Measurements from ENCODE around the gene NUDCD3.
"Not testable (repeated sequence)": the region's sequence is repeated elsewhere in the genome, so short reads cannot be mapped to it uniquely, and the experiment has no call there.

NUDCD3 gene

DNA sequence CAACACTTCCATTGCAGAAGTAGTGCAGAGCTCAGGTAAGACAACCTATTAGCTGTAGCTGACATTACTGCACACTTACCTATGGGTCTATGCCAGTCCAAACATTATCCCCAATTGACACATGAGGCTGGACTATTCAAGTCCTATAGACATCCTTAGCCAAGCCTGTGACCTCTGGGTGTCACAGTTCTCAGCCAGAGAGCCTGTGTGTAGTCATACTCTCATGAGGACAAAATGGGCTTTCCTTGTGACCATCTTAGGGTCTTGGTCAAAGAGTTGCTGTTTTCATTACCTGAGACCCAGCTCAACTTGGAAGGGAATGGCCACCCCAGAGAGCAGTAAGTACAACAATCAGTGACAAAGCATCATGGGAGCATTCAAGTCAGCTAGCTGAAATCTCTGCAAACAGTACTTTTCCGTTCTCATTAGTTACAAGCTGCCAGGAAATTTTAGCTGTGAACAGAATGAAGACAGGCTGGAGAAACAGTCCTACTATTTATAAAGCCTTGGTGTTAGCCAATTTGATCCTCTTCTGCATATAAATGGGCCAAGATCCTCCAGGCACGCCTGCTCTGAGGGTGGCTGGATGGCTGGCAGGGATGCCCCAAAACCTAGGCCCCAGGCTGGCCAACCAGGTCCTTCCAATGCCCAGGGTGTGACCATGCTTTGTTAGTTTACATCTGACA, 44.3 kb downstream of the NUDCD3 start:
- DNase-seq = no peak

DNA sequence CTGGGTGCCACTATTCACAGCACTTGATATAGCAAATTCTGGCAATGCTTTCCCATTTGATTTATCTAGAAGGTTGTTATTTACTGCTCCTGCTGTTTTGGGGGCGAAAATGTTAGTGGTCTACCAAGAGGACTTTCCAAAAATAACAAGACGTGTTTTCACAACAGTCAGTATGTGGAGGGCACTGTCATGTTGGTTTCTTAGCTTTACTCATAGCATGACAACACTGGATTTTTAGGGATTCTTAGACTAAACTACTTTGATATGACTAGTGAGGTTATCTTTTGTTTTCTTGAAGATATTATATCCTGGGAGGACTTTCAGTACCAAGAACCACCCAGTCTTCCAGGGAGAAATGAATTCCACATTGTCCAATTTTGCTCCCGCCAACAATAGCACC, 49.4 kb downstream of the NUDCD3 start:
- no peak for DNase-seq

DNA sequence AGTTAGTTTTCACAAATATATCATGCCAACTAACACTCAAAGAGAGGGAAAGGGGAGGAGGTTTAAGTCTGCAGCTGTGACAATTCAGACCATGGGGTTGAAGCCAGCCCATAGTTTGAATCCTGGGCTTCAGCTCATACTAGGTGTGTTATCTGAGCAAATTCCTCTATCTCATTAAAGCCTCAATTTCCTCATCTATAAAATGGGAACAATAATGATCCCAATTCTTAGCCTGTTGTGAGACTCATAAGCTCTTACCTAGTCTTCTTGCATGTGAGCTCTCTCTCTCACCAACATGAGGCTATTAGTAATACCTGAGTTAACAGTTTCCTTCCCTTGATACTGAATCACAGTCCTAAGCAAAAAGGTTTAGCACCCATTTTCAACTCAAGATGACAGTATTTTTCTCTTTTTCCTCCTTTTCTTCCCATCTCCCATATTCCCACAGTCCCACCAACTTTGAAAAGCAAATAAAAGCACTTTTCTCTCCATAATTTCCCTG, 49.8 kb downstream of the NUDCD3 start:
- DNase-seq = no peak

DNA sequence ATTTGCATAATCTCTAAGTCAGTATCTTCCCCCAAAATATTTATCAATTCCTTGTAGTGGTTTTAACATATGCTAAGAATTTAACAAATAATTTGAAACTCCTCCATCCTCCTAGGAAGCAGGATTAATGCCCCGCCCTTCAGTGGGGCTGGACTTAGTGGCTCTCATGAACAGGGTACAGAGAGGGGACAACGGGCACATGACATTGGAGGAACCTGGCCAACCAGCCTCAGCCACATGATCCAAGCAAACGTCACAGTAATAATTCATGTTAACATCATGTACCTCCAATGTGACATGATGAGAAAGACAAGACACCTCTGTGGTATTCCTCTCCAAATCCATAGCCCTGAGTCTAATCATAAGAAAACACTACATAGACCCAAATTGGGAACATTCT, 50.5 kb downstream of the NUDCD3 start:
- no peak for DNase-seq

DNA sequence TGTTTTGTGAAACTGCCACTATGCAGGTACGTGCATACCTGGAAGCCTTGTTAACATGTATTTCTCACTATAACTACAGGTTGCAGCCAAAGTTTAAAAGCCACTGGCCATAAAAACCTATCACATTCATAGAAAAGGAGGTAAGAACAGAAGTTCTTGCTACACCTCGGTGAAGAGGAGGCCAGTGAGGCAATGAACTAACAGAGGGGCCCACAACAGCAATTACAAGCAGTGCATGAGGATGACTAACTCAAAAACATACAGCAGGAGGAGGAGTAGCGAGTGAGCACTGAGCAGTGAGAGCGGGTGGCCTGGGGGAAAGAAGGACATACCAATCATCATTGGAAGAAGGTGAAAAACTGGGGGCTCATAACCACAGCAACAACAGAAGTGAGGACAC, 51.6 kb downstream of the NUDCD3 start:
- no peak for DNase-seq

DNA sequence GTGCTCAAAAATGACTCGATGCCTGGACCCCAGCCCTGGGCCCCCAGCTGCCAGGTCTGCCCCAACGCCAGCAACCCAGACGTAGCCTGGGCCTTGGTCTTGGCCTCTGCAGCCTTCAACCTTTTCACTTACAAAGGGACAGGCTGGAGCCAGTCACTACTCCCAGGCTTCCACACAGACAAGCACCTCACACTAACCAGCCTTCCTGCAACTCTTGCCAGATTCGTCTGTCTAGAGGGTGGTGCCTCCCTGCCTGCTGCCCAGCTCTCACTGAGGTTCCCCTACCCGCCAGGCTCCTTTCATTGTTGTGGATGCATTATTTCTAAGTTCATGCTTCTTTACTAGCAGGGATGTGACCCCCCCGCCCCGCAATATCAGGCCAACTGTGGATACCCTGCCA, 56.3 kb downstream of the NUDCD3 start:
- DNase-seq = no peak

DNA sequence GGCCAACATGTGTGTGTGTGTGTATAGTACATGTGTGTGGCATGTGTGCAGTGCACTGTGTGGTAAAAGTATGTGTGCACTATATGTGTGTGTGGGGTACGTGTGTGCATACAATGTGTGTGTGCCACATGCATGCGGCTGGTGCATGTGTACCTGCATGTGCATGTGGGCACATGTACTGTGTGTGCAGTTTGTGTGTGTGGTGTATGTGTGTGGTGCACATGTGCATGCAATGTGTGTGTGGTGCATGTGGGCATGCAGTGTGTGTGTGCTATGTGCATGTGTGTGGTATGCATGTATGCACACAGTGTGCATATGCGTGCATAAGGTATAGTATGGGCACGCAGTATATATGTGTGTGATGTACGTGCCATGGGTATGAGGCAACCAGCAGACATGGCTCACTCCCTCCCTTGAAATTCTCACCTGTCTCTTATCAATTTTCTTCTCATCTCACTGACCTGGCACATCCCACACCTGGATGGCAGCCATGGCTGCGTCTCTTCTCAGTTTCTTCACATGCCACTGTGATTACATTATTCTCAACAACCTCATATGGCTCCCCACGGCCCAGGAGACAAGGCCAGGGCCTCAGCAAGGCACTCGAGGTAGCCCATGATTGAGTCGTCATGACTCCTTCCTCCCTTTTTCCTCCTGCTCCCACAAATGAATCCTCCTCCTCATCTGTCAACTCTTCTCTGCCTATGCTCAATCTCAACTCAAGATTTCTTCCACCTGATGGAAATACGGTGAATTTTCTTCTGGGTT, 57.0 kb downstream of the NUDCD3 start:
- no peak for DNase-seq

DNA sequence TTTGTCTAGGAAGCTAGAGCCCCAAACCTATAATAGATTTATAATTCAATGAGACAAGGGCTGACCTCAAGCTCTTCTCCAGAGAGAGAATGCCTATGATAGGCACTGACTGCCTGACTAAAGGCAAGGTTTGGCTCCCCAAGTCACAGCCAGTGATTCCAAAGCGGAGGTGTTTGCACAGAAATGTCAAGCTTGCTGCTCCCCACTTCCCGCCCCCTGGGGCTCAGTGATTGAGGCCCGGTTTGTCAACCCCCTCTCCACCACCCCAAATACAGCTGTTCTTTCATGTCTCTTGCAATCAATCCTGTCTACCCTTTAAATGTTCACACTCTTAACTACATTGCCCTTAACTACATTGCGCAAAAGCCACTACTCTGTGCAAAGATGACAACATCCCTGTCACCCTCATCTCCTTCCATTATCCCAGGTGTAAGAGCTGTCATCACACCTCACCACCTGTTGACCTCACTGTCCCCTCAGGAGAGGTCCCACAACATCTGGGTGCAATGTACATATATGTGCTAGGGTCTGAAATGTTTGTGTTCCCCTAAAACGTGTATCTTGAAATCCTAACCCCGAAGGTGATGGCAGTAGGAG, 58.0 kb downstream of the NUDCD3 start:
- DNase-seq = no peak

DNA sequence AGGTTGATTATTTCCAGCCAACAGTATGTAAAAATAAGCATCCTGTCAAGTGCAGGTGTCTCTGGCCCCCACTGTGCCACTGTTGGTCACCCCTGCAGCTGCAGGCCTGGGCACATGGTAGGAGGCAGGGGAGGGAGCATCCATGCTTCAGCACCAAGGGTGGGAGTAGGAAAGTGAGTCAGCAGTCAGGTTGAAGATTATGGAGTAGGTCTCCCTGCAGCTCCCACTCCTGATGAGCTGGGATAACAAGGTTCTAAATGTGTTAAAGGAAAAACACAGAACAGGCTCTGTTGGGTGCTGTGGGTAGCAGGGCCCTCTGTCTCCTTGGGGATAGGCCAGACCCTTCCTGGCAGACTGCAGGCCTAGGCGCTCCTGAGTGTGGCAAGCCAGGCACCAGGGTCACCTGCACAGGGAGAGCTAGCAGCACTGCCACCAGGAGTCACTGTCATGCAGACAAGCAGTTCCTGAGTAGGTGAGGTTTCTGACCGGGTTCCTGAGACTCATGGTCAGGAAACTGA, 59.3 kb downstream of the NUDCD3 start:
- no peak for DNase-seq

DNA sequence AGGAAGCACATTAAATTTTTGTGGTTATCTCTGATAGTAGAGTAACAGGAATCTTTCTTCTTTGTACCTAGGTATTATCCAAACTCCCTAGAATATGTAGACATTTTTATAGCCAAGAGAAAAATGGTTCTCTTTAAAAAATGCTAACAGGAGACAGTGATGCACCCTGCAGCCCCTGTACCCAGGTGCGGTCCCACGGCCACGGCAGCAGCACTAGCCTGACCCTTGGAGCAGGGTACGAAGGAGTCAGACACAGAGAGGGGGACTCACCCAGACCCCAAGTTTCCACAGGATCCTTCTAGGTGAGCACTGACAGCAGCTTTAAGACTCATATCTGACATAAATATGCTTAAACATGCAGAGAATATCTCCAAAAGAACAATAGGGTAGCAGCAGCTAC, 60.4 kb downstream of the NUDCD3 start:
- DNase-seq = no peak

DNA sequence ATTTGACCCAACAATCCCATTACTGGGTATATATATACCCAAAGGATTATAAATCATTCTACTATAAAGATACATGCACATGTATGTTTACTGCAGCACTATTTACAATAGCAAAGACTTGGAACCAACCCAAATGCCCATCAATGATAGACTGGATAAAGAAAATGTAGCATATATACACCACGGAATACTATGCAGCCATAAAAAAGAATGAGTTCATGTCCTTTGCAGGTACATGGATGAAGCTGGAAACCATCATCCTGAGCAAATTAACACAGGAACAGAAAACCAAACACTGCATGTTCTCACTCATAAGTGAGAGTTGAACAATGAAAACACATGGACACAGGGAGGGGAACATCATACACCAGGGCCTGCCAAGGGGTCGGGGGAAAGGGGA, 65.7 kb downstream of the NUDCD3 start:
- DNase-seq = not testable (repeated sequence)

DNA sequence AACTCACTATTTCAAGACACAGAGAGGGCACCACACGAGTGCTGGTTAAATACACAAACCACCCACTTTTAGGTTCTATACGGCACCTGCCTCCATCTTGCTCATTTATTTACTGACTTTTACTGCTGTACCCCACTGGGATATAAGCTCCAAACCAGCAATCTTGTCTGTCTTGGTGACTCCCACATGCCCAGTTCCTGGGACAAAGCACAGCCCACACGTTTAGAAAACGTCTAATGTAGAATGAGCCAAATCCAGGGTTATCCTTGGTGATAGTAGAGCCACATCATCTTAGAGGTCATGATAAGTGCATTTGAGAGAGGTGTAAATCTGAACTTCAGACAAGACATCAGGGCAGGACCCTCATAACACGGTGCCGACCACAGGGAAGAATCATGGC, 73.5 kb downstream of the NUDCD3 start:
- no peak for DNase-seq

DNA sequence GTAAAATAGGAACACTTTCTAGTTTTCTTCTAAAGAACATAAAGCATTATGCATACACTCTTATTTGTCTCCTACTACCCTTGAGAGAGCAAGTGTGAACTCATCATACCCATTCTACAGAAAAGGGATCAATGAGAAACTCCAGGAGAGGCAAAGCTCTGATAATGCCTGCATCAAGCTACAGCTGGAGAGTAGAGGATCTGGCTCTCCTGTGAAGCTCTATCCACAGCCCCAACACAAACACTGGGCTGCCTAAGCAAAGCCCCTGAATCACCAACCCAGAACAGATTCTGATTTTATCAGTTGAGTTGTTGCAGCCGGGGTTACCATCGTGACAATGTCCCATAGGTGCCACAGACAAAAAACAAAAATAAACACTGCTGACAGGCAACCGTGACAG, 74.9 kb downstream of the NUDCD3 start:
- DNase-seq = no peak

DNA sequence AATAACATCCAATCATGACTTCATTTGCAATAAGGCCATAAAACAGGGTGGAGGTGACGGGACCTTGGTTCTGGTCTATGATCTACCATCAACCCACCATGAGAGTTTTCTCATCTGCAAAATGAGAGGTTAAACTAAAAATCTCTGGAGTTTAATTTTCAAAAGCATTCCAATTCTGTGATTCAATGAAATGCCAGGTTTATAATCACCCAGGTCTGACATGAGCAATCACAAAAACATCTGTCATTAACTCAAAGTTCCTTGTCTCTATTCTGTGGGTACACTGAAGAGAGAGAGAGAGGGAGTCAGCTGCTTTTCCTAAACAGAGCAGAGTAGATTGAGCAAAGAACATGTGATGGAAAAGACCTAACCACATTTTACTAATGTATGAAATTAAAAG, 75.4 kb downstream of the NUDCD3 start:
- DNase-seq = no peak

DNA sequence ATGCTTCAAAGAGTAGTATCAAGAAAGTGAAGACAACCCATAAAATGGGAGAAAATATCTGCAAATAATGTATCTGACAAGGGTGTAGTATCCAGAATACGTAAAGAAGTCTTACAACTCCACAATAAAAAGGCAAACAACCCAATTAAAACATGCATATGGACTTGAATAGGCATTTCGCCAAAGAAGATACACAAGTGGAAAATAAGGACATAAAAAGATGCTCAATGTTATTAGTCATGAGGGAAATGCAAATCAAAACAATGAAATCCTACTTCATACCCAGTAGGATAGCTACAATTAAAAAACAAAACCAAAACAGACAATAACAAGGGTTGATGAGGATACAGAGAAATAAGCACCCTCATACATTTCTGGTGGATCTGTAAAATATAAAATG, 79.2 kb downstream of the NUDCD3 start:
- DNase-seq = no peak

DNA sequence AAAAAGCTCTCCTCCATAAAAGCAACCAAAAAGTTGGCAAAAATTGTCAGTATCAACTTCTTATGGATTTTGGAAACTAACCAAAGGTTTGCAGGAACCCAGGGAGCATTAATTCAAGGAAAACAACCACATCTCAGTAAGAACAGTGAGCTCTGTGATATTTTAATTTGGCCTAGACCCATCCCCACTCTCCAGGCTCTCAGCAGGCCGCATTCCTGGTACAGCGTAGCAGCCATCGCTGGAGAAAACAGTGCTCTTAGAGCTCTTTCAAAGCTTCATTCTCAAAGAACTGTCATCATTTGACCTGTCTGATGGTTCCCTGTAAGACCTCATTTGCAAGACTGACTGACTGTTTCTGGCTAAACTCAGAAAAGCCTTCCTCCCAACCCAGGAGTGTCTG, 81.9 kb downstream of the NUDCD3 start:
- no peak for DNase-seq

DNA sequence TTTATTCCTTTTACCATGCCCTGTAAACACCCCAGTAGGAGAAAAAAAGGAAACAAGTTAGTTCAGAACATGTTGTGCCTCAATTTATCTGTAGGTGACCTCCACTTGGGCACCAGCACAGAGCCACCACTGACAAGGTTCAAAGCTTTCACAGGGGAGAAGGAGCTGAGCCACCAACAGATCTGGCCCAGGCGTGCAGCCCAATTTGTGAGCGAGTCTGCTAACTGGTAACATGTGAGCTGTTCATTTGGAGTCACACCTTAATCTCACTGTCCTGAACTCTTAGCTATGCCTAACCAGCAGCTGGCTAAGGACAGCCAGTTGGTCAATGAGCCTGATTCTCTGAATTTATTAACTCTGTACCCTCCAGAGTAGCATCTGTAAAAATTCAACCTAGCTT, 86.7 kb downstream of the NUDCD3 start:
- DNase-seq = no peak

DNA sequence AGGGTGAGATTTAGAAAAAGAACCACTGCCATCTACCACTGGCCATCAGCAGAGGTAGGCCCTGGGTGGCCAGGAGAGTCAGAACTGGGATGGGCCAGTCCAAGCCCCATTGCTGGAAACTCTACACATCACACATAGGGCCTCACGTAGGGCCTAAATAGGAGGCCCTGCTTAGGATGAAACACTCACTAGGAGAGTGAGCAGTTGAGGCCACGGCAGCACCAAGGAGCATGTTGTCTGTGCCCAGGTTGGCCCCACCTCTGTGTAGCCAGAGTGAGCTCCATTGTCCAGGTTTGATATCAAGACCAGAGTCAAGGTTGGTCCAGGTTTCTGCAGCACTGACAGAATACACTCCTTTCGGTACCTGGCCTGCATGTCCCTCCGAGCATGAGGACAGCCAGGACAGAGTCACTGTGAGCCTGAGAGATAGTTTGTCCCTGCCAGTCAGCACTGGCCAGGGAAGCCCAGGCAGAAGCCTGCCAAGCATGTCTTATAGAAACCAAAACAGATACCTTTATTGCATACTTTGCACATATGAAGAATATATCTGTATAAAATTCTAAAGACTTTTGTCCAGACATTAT, 87.2 kb downstream of the NUDCD3 start:
- DNase-seq = no peak

DNA sequence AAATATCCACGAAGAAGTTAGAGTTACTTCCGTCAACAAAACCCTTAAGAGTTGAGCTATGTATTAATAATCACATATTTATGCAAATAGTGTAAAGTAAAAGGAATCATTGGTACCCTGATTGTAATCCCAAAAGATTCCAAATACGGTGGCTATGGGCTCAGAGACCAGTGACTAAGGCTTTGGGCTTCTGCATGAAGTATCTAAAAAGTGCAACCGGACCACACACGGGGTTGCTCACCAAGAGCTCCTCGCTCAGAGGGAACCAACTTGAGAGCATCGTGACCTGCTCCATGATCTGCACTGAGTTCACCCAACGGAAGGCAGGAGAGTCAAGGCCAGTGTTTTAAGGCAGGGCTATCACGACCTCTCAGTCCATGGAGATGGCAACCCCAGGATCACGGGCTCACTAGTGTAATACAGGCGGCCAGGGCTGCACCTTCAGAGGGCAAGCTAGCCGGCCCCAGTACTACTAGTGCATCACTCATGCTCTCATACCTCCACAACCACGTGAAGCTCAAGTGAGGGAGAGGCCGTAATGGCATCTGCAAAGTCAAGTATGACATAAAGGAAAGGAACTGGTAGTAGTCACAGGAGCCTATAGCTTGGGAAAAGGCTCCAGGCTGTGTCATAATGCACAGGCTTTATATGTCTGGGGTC, 87.9 kb downstream of the NUDCD3 start:
- DNase-seq = no peak

DNA sequence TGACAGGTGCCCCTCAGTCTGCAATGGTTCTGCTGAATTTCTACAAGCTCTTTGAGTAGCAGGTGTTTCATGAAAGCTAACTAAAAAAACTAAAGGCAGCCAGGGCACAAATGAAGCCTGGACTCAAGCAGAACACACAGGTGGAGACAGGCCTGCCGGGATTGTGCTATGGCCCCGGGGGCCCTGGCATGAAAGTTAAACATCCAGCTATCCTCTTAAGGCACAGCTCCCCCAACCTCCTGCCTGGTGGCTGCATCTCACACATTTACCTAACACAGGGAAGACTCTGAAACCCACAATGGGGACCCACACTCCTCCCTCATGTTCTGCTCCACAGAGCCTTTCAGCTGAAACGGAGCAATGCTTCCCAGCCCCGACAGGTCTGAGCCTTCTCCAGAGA, 88.8 kb downstream of the NUDCD3 start:
- no peak for DNase-seq

DNA sequence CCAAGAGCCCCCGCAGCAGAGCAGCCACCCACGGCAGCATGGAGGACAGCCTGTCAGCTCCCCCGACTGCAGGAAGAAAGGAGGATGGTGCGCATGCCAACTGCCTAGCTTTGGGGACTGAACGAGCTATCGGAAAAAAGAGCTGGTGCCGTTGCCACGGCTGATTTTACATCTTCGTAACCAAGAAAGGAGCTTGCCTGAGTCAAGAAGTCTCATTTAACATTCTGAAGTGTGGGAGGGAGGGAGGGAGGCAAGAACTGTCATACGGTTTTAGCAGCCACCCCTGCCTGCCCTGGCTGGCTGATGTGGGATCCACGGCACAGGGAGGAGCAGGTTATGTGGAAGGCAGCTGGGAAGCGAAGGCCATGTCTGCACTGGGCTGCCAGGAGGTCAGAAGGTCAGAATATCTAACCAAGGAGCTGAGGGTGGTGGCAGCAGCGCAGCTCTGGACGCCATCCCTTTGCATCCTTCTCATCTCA, 90.4 kb downstream of the NUDCD3 start:
- DNase-seq = no peak

DNA sequence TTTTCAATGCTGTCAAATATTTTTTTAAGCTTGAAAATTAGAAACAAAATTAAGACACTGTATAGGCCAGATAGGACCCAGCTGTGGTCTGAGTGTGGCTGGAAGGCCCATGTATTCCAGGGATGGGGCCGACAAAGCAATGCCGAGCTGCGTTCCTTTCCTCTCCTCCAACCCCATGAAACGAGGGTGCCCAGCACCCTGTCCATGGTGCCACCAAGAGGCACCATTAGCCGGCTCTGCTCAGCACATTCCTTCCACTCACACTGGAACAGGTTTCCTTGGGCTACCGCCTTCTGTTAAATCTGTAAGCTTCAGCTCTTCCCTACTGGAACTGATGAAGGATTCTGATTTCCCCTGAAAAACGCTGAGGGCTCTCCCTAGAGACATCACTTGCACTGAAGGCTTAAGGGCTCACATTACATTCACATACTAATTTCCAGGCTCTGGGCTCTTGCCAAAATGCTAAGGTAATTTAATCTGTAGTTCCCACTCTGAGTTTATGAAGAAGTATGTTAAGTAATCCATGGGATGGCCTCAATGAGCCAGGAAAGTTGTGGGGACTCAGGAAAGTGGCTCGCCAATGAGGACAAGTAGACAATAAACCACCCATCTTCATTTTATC, 91.4 kb downstream of the NUDCD3 start:
- DNase-seq = no peak
